Esophagus muscularis mucosa (tissue), 4 donors: ENCODE measurements around the gene MADD. TPM values are rescaled to one million over a fixed set of nuclear protein-coding genes. Genes with fewer than 3 reads are reported as not detected.

ENCODE experiments used
- DNase-seq: peaks from one replicate; pipeline ENCODE4 v3.0.0-alpha.2; 2017; ENCODE audit errors: extremely low spot score
- H3K27ac ChIP-seq, 4 donors: fragments of 200-600 bp; sonication (generic); replicated peaks in 1 of 4; 1 replicate in 3 of 4; 2 replicates in 1 of 4; pipeline ENCODE4 v1.5.1; 2016 to 2019; ENCODE audit warnings: mild to moderate bottlenecking in 1 of 4
- H3K27me3 ChIP-seq, 4 donors: fragments of 200-600 bp; sonication (generic); one replicate each; pipeline versions ENCODE4 v1.5.1 to v1.6.0; 2016 to 2019
- H3K36me3 ChIP-seq, 4 donors: fragments of 200-600 bp; sonication (generic); one replicate each; pipeline ENCODE4 v1.5.1; 2016 to 2019
- H3K4me1 ChIP-seq, 4 donors: fragments of 200-600 bp; sonication (generic); one replicate each; pipeline ENCODE4 v1.5.1; 2016 to 2019
- H3K4me3 ChIP-seq, 4 donors: fragments of 200-600 bp; sonication (generic); 1 replicate in 2 of 4; 2 replicates in 2 of 4; pipeline ENCODE4 v1.5.1; 2016 to 2019; ENCODE audit warnings: mild to moderate bottlenecking in 4 of 4, moderate library complexity in 1 of 4
- H3K9me3 ChIP-seq, 4 donors: fragments of 200-600 bp; sonication (generic); 1 replicate in 3 of 4; 2 replicates in 1 of 4; pipeline ENCODE4 v1.5.1; 2016 to 2019
- CTCF ChIP-seq, 3 experiments: fragments of 200-600 bp in 2 of 3; fragments of 450-650 bp in 1 of 3; sonication (generic) in 2 of 3; IDR thresholded peaks; one replicate each; pipeline ENCODE4 v1.5.1; 2017 to 2019; ENCODE audit warnings: antibody characterized with exemption in 3 of 3, mild to moderate bottlenecking in 2 of 3, moderate library complexity in 1 of 3
- EP300 ChIP-seq: sonication (generic); formaldehyde crosslinking; IDR thresholded peaks from one replicate; pipeline ENCODE4 v1.6.1; 2017; ENCODE audit warnings: antibody characterized with exemption
- POLR2A ChIP-seq: fragments of 450-650 bp; IDR thresholded peaks from one replicate; pipeline ENCODE4 v1.6.1; 2017; ENCODE audit warnings: antibody characterized with exemption, moderate library complexity, mild to moderate bottlenecking, low read depth
- POLR2AphosphoS5 ChIP-seq, 2 donors: sonication (generic); formaldehyde crosslinking; IDR thresholded peaks; one replicate each; pipeline ENCODE4 v1.6.1; 2017; ENCODE audit warnings: antibody characterized with exemption in 2 of 2
- WGBS: methylation state at CpG from one replicate; pipeline ENCODE4 v1.1.5; 2018; 5-methylcytosine and 5-hydroxymethylcytosine counted together
- intact Hi-C: fragments of 100-400 bp; cut with DNase I; formaldehyde crosslinking; loops from one replicate; pipeline ENCODE4 v1.15.1; 2023
- total RNA-seq, 4 donors: library from RNA; depleted of rRNA; stranded (reverse); fragments of >200 nt; gene quantifications; one replicate each; pipeline versions ENCODE4 v1.1.0 to v1.2.1, GENCODE V29; 2016

Gene MADD
- total RNA-seq, 4 donors from 2014 or later = 27.8 to 35.4 (median 32.7) TPM

- intact Hi-C loops = no loop called here
- 86% methylated on average over 2 of the region's 2 CpGs for WGBS
- TF ChIP-seq POLR2A (no peak), EP300 (no peak), POLR2AphosphoS5 (IDR thresholded peaks at IDR 0.05) (no peak), CTCF (IDR thresholded peaks at IDR 0.05) (no peak)
Measured at GRCh38 chr11:47379317-47379716, 109.4 kb downstream of the MADD start.

More at GRCh38 chr11:47379317-47379716, 109.4 kb downstream of the MADD start:
- Histone ChIP-seq H3K36me3 (no peaks in the 10 kb centered on the region), H3K4me3 (no peak overlapping the region), H3K9me3 (no peaks in the 10 kb centered on the region), H3K27me3 (no peaks in the 10 kb centered on the region), H3K27ac (no peak overlapping the region), H3K4me1 (no peaks in the 10 kb centered on the region)
- no peak for DNase-seq

Other genes starting within 250 kb of the MADD start
- 100 to 1,000 TPM in 3 of 4 donors, 10 to 100 TPM in 1; 92.5 to 141 (median 120) TPM for gene ARFGAP2, start 93.3 kb upstream of the MADD start, total RNA-seq
- 10 to 100 TPM; 43.6 to 89.9 (median 56.0) TPM for gene PACSIN3, start 83.7 kb upstream of the MADD start, total RNA-seq
- gene DDB2, start 55.2 kb upstream of the MADD start, total RNA-seq = 10 to 100 TPM; 22.6 to 37.8 (median 25.4) TPM
- gene ACP2, start 21.3 kb upstream of the MADD start, total RNA-seq = 10 to 100 TPM; 19.5 to 42.7 (median 28.6) TPM
- 10 to 100 TPM; 14.5 to 26.2 (median 18.1) TPM for gene NR1H3, start 12.1 kb upstream of the MADD start, total RNA-seq
- gene MYBPC3, start 82.6 kb downstream of the MADD start, total RNA-seq = under 1 TPM in 2 of 4 donors, not detected in 2; 0.06 to 0.17 TPM
- gene SPI1, start 108.4 kb downstream of the MADD start, total RNA-seq = 10 to 100 TPM; 17.6 to 34.6 (median 20.5) TPM
- gene SLC39A13, start 138.5 kb downstream of the MADD start, total RNA-seq = 100 to 1,000 TPM in 2 of 4 donors, 10 to 100 TPM in 2; 91.9 to 251 (median 129) TPM
- 100 to 1,000 TPM; 163 to 197 (median 182) TPM for gene PSMC3, start 156.3 kb downstream of the MADD start, total RNA-seq
- gene RAPSN, start 179.0 kb downstream of the MADD start, total RNA-seq = 1 to 10 TPM in 1 of 4 donors, under 1 TPM in 3; 0.42 to 1.4 (median 0.70) TPM